Activated CD4-positive, alpha-beta T cell treated with anti-CD3 and anti-CD28 coated beads, Interleukin-2, amount 10 ng/mL, durations not matched to agents 7 days and 5 days (primary cell): Measurements from ENCODE around the gene NXNL1. TPM values are rescaled to one million over a fixed set of nuclear protein-coding genes. Genes with fewer than 3 reads are reported as not detected.
A peak's percentile ranks its signal among the peaks of the same experiment; 100 is the strongest.

Source experiments
- CTCF ChIA-PET: fragments of 350-600 bp; sonication (Branson Sonifier 250); formaldehyde crosslinking; loops from one replicate; lab custom pipeline; 2021; ENCODE audit warnings: antibody characterized with exemption; lab: Charles Lee
- POLR2A ChIA-PET: fragments of 350-600 bp; sonication (Branson Sonifier 250); formaldehyde crosslinking; loops from one replicate; lab custom pipeline; 2021; ENCODE audit warnings: antibody characterized with exemption; lab: Charles Lee
- DNase-seq: peaks from one replicate; pipeline ENCODE4 v3.0.0-alpha.2; 2020
- H3K27ac Mint-ChIP-seq: one replicate; pipeline ENCODE4 v1.8.0; 2021; ENCODE audit warnings: mild to moderate bottlenecking, moderate library complexity, mixed read lengths
- H3K27me3 Mint-ChIP-seq: one replicate; pipeline ENCODE4 v1.8.0; 2021; ENCODE audit warnings: mixed read lengths
- H3K36me3 Mint-ChIP-seq: one replicate; pipeline ENCODE4 v1.8.0; 2021; ENCODE audit warnings: low read depth, mixed read lengths
- H3K4me1 Mint-ChIP-seq: one replicate; pipeline ENCODE4 v1.8.0; 2021; ENCODE audit warnings: mixed read lengths
- H3K4me3 Mint-ChIP-seq: one replicate; pipeline ENCODE4 v1.8.0; 2021; ENCODE audit warnings: mild to moderate bottlenecking, moderate library complexity, mixed read lengths
- H3K9me3 Mint-ChIP-seq: one replicate; pipeline ENCODE4 v1.8.0; 2021; ENCODE audit warnings: mixed read lengths
- total RNA-seq, 2 experiments: library from RNA; stranded (reverse); gene quantifications; one replicate each; pipeline ENCODE4 v1.2.3, GENCODE V29; 2021

The NXNL1 gene
- total RNA-seq, 2 experiments from 2014 or later, result not detected

DNA sequence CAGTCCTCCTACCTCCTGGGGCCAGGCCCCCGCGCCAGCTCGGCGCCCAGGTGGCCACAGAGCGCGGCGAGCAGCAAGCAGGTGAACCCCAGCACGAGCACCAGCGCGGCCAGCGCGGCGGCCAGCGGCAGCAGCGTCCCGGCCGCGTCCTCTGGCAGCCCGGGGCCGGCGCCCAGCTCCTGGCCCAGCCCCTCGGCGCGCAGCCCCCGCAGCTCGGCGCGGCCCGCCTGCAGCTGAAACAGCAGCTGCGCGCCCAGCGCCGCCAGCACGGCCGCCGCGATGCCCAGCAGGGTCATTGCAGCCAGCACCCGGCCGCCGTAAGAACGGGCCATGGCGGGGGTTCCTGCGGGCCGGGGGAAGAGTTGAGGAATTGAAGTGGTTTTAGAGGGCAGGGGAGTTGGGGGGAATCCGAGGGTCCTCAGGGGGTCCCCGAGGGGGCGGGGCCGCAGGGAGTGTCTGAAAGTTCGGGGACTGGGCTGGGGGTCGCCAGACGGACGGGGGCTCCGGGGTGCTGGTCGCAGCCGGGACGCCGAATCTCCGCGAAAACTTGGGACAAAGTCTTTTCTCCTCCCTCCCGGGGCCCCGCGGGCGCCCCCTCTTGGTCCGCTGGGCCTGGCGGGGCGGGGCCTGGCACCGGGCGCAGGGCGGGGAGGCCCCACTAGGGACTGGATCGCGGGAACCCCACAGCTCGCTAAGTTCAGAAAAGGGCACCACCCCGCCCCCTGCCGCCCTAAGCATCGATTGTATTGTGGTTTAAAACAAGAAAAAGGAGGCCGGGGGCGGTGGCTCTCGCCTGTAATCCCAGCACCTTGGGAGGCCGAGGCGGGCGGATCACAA, 12.4 kb downstream of the NXNL1 start, which contains the start of gene TMEM221:
Gene TMEM221, minus strand, starts transcription at position 538 of the 837 bp plus-strand sequence. Its CDS starts 206 bp downstream, at position 332.
- no peak within 1 kb of the TSS for H3K4me3 Mint-ChIP-seq

GRCh38 chr19:17447704-17448130, 13.0 kb downstream of the NXNL1 start:
- H3K4me1 Mint-ChIP-seq, result peaks cover 19% of the 10 kb centered on the region
- no peak for DNase-seq
- H3K9me3 Mint-ChIP-seq, result no peaks in the 10 kb centered on the region
- POLR2A ChIA-PET, result no interaction called here
- no peaks in the 10 kb centered on the region for H3K36me3 Mint-ChIP-seq
- peaks cover 24% of the 10 kb centered on the region for H3K27me3 Mint-ChIP-seq
- no peak overlapping the region for H3K27ac Mint-ChIP-seq
- H3K4me3 Mint-ChIP-seq, result no peak overlapping the region
- CTCF ChIA-PET, result interaction anchor here (1.1 to 1.4 kb wide), 2 partner anchors 21 to 23 kb away, joined by 3 to 4 read pairs; no protein-coding TSS in a partner anchor

More for the DNA sequence above, 12.4 kb downstream of the NXNL1 start, which contains the start of gene TMEM221:
- H3K27ac Mint-ChIP-seq, result no peak within 1 kb of the TSS
- CTCF ChIA-PET, result interaction anchor here (0.6 to 1.4 kb wide), 3 partner anchors 22 to 597 kb away, joined by 3 to 4 read pairs (median 3); no protein-coding TSS in a partner anchor
- peaks cover 2% of the 10 kb centered on the region for H3K9me3 Mint-ChIP-seq
- peaks cover 1% of the 10 kb centered on the region for H3K36me3 Mint-ChIP-seq
- peaks cover 24% of the 10 kb centered on the region for H3K27me3 Mint-ChIP-seq
- DNase-seq, result peak; percentile 47
- H3K4me1 Mint-ChIP-seq, result peaks cover 19% of the 10 kb centered on the region
- POLR2A ChIA-PET, result no interaction called here

- H3K27ac Mint-ChIP-seq, result no peak overlapping the region
- no peak overlapping the region for H3K4me3 Mint-ChIP-seq
- no peaks in the 10 kb centered on the region for H3K9me3 Mint-ChIP-seq
- H3K27me3 Mint-ChIP-seq, result peaks cover 20% of the 10 kb centered on the region
- peaks cover 16% of the 10 kb centered on the region for H3K4me1 Mint-ChIP-seq
- no peaks in the 10 kb centered on the region for H3K36me3 Mint-ChIP-seq
- DNase-seq, result no peak
- ChIA-PET CTCF (no interaction called here), POLR2A (no interaction called here)
Observed at GRCh38 chr19:17445526-17446165, 15.1 kb downstream of the NXNL1 start.

GRCh38 chr19:17441241-17442021, 19.3 kb downstream of the NXNL1 start:
- Mint-ChIP-seq H3K36me3 (no peaks in the 10 kb centered on the region), H3K4me1 (no peaks in the 10 kb centered on the region), H3K27ac (no peak overlapping the region), H3K27me3 (no peaks in the 10 kb centered on the region), H3K9me3 (no peaks in the 10 kb centered on the region), H3K4me3 (no peak overlapping the region)
- ChIA-PET CTCF (interaction anchor here (0.6 to 0.9 kb wide), 4 partner anchors 15 to 180 kb away, joined by 3 to 5 read pairs (median 3); no protein-coding TSS in a partner anchor), POLR2A (no interaction called here)
- no peak for DNase-seq

- no peak for DNase-seq
- no peaks in the 10 kb centered on the region for H3K4me1 Mint-ChIP-seq
- peak overlapping the region; percentile 19 for H3K27ac Mint-ChIP-seq
- H3K9me3 Mint-ChIP-seq, result no peaks in the 10 kb centered on the region
- no peak overlapping the region for H3K4me3 Mint-ChIP-seq
- POLR2A ChIA-PET, result no interaction called here
- CTCF ChIA-PET, result interaction anchor here (0.6 to 1.3 kb wide), 3 partner anchors 14 to 587 kb away, joined by 3 to 6 read pairs (median 3); no protein-coding TSS in a partner anchor
- H3K27me3 Mint-ChIP-seq, result no peaks in the 10 kb centered on the region
- no peaks in the 10 kb centered on the region for H3K36me3 Mint-ChIP-seq
Observed at GRCh38 chr19:17436874-17437267, 23.9 kb downstream of the NXNL1 start.

DNA sequence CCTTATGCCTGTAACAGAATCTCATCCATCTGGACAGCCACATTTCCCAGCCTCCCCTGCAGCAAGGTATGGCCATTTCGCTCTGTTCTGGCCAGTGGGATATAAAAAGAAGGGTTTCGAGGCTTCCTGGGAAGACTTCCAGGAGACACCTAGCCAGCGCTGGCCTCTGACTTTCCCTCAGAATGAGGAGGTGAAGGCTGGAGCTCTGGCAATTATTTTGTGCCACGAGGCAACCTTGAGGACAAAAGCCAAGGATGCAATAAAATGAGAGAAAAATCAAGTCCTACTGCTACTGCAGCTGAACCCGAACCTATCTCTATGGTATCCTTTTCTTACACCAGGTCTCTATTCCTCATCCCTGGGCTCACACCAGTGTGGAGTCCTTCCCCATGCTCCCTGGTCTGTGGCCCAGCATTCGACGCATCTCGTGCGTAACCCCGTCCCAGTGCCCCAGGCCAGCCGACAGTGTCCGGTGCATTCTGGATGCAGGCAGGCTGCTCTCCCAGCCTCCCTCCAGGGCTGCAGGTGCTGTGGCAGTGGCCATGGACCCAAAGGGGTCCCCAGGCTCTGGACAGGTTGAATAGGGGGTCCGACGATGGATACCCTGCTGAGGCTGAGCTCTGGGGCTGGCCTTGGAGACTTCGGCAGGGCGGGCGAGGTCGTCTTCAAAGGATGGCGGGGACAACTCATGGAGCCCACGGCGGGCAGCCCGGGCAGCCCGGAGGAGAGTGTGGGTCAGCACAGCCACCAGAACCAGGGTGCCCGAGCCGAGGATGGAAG, 24.4 kb downstream of the NXNL1 start:
- Mint-ChIP-seq H3K36me3 (no peaks in the 10 kb centered on the region), H3K27me3 (no peaks in the 10 kb centered on the region), H3K4me1 (peaks cover 3% of the 10 kb centered on the region), H3K27ac (peak overlapping the region; percentile 19), H3K9me3 (no peaks in the 10 kb centered on the region), H3K4me3 (no peak overlapping the region)
- CTCF ChIA-PET, result interaction anchor here (0.6 to 1.3 kb wide), 4 partner anchors 15 to 1378 kb away, joined by 3 read pairs; no protein-coding TSS in a partner anchor
- no peak for DNase-seq
- POLR2A ChIA-PET, result no interaction called here

- Mint-ChIP-seq H3K27me3 (no peaks in the 10 kb centered on the region), H3K27ac (no peak overlapping the region), H3K36me3 (no peaks in the 10 kb centered on the region), H3K4me3 (no peak overlapping the region), H3K4me1 (peaks cover 3% of the 10 kb centered on the region), H3K9me3 (no peaks in the 10 kb centered on the region)
- DNase-seq, result no peak
- ChIA-PET POLR2A (no interaction called here), CTCF (interaction anchor here (0.6 to 1.3 kb wide), 2 partner anchors 94 to 826 kb away, joined by 3 read pairs; no protein-coding TSS in a partner anchor)
Observed at GRCh38 chr19:17435218-17435617, 25.5 kb downstream of the NXNL1 start.

- Mint-ChIP-seq H3K4me3 (no peak overlapping the region), H3K9me3 (no peaks in the 10 kb centered on the region), H3K27ac (no peak overlapping the region), H3K27me3 (no peaks in the 10 kb centered on the region), H3K36me3 (no peaks in the 10 kb centered on the region), H3K4me1 (peaks cover 3% of the 10 kb centered on the region)
- no peak for DNase-seq
- POLR2A ChIA-PET, result no interaction called here
- CTCF ChIA-PET, result no interaction called here
Observed at GRCh38 chr19:17431417-17431816, 29.3 kb downstream of the NXNL1 start.

DNA sequence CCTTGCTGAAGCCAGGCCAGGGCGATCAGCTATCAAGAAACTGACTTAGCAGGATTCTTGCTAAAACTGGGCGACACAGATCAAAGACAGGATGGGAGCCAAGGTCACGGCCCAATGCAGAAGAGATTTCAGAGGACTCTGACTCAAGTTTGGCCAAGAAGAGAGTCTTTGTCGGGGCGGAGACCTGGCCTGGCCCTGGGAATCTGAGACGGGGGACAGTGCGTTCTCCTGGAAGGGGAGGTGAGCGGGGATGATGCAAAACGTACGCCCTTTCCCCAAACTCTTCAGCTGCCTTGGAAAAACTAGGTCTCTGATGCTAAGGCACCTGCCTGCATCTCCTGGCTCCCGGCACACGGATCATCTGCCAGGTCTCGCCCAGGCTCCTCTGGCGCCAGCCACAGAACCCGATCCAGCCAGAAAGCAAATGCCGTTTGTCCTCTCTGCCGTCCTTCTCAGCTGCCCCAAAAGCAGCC, 31.0 kb downstream of the NXNL1 start:
- POLR2A ChIA-PET, result no interaction called here
- no peaks in the 10 kb centered on the region for H3K36me3 Mint-ChIP-seq
- CTCF ChIA-PET, result interaction anchor here (0.7 to 1.0 kb wide), 3 partner anchors 10 to 126 kb away, joined by 3 to 4 read pairs (median 4); partner anchors contain the start of gene MVB12A

GRCh38 chr19:17424743-17425365, 35.9 kb downstream of the NXNL1 start:
- POLR2A ChIA-PET, result no interaction called here
- peak; percentile 22 for DNase-seq
- Mint-ChIP-seq H3K36me3 (peaks cover 1% of the 10 kb centered on the region), H3K4me3 (no peak overlapping the region), H3K4me1 (peaks cover 15% of the 10 kb centered on the region), H3K27me3 (no peaks in the 10 kb centered on the region), H3K9me3 (no peaks in the 10 kb centered on the region), H3K27ac (no peak overlapping the region)
- CTCF ChIA-PET, result interaction anchor here (0.7 to 1.4 kb wide), 4 partner anchors 14 to 42 kb away, joined by 3 to 5 read pairs (median 3); no protein-coding TSS in a partner anchor

More for the DNA sequence above, 31.0 kb downstream of the NXNL1 start:
- H3K4me3 Mint-ChIP-seq, result no peak overlapping the region
- no peak for DNase-seq
- H3K4me1 Mint-ChIP-seq, result peaks cover 5% of the 10 kb centered on the region
- H3K27ac Mint-ChIP-seq, result no peak overlapping the region
- H3K9me3 Mint-ChIP-seq, result no peaks in the 10 kb centered on the region
- H3K27me3 Mint-ChIP-seq, result no peaks in the 10 kb centered on the region
